Coronary artery (tissue), 2 donors: ENCODE data around the gene ANKRD10.
"Not testable (repeated sequence)": the region's sequence is repeated elsewhere in the genome, so short reads cannot be mapped to it uniquely, and the experiment has no call there.

Experiments used
- DNase-seq: peaks from one replicate; pipeline ENCODE4 v3.0.0-alpha.2; 2017; ENCODE audit warnings: low spot score
- H3K27ac ChIP-seq, 2 donors: fragments of 200-600 bp; sonication (generic); one replicate each; pipeline ENCODE4 v1.5.1; 2016 to 2019
- H3K4me3 ChIP-seq: fragments of 200-600 bp; sonication (generic); 2 replicates; pipeline ENCODE4 v1.5.1; 2016; ENCODE audit warnings: mild to moderate bottlenecking, moderate library complexity
- TF ChIP-seq, protein P1 (sequence below): fragments of 200-600 bp; sonication (generic); IDR thresholded peaks from one replicate; pipeline ENCODE4 v1.5.1; 2019; ENCODE audit warnings: antibody characterized with exemption

ANKRD10 gene

DNA sequence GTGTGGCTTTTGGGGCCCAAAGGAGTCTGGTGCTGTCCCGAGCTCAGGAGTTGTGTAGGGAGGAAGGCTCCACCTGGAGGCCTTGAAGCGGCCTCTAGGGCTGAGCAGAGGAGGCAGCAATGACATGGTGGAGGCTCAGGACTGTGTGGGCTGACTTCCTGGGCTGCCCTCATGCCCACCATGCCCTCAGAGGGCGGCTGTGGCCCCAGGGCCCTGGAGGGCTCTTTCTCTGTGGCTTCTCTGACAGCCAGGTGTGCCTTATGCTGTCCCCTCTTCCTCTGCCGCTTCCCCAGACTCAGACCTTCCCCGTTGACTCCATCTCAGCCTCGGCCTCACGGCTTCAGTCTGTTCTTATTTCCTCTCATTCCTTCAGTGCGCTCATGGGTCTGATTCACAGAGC is 35.5 kb upstream of the ANKRD10 start:
- DNase-seq, result no peak
- Histone ChIP-seq H3K4me3 (no peak overlapping the region), H3K27ac (no peak overlapping the region)
- TF ChIP-seq, protein P1, sequence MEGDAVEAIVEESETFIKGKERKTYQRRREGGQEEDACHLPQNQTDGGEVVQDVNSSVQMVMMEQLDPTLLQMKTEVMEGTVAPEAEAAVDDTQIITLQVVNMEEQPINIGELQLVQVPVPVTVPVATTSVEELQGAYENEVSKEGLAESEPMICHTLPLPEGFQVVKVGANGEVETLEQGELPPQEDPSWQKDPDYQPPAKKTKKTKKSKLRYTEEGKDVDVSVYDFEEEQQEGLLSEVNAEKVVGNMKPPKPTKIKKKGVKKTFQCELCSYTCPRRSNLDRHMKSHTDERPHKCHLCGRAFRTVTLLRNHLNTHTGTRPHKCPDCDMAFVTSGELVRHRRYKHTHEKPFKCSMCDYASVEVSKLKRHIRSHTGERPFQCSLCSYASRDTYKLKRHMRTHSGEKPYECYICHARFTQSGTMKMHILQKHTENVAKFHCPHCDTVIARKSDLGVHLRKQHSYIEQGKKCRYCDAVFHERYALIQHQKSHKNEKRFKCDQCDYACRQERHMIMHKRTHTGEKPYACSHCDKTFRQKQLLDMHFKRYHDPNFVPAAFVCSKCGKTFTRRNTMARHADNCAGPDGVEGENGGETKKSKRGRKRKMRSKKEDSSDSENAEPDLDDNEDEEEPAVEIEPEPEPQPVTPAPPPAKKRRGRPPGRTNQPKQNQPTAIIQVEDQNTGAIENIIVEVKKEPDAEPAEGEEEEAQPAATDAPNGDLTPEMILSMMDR, result no peak

DNA sequence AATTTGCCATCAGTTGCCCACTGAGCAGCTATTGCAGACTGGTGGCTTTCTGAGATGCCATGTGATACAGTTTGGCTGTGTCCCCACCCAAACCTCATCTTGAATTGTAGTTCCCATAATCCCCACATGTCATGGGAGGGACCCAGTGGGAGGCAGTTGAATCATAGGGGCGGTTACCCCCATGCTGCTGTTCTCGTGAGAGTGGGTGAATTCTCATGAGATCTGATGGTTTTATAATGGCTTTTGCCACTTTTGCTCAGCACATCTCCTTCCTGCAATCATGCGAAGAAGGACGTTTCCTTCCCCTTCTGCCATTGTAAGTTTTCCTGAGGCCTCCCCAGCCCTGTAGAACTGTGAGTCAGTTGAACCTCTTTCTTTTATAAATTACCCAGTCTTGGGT is 34.8 kb upstream of the ANKRD10 start:
- Histone ChIP-seq H3K4me3 (no peak overlapping the region), H3K27ac (no peak overlapping the region)
- DNase-seq, result no peak
- TF ChIP-seq, protein P1, result no peak

DNA sequence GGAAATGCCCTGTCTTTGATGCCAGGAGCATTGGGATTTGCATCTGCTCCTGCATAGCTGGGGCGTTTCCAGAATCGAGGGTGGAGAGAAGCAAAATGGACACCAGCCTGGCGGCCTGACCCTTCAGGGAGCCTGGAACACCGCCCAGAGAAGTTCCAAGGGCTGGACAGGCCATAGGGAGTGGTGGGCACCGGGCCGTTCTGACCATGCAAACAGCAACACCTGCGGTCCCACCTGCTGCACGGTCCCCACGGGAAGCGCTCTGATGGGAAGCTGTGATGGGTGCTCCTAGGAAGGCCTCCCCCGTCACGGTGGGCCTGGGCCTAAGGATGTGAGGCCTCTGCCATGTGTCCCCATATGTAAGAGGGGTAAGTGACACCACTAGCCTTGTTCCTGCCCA is 34.2 kb upstream of the ANKRD10 start:
- no peak for DNase-seq
- no peak overlapping the region for H3K27ac ChIP-seq
- no peak overlapping the region for H3K4me3 ChIP-seq
- TF ChIP-seq, protein P1, result no peak

DNA sequence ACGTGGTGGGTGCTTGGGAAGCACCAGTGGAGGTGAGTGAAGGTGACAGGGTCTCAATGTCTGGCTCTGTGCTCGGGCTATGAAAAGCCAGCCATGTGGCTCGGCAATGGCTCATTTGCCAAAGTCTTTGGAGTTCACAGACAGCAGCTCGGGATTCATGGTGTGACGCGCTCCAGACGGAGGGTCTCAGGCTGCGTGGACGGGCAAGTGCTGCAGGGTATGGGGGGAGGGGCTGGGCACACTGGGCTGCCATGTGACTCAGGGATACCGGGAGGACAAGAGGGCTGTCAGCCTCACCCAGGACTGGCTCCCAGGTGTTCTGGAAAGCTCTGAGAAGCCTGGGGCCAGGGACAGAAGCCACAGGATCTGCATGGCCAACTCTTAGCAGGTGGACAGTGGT is 32.5 kb upstream of the ANKRD10 start:
- DNase-seq, H3K27ac ChIP-seq, H3K4me3 ChIP-seq: not testable (repeated sequence)

DNA sequence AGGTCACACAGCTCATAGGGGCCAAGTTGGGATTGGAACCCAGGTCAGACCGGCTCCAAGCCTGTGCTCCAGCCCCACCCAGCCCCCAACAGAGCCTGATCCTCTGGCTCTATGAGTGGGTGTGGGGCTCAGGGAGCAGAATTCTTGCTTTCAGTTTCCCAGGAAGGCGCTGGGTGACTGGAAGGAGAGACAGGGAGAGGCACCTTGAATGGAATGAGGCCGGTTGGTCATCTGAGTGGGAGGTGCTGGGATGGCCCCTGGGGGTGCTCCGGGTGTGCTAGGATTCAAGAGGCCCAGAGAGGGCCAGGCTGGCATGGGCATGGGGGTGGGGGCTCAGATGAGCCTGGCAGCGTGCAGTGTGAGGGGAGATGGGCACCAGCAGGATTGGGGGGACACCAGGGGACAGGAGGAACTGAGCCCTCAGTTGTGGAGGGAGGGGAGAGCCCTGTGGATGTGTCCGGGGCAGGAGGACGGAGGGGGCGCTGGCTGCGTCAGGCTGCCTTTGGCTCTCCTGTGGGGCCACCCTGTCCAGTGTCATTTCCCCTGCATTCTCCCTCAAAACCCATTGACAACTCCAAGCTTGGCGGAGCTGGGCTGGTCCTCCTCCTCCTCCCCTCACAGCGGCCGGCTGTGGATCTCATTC is 31.2 kb upstream of the ANKRD10 start:
- DNase-seq, result no peak
- no peak overlapping the region for H3K4me3 ChIP-seq
- H3K27ac ChIP-seq, result no peak overlapping the region
- TF ChIP-seq, protein P1, result no peak

DNA sequence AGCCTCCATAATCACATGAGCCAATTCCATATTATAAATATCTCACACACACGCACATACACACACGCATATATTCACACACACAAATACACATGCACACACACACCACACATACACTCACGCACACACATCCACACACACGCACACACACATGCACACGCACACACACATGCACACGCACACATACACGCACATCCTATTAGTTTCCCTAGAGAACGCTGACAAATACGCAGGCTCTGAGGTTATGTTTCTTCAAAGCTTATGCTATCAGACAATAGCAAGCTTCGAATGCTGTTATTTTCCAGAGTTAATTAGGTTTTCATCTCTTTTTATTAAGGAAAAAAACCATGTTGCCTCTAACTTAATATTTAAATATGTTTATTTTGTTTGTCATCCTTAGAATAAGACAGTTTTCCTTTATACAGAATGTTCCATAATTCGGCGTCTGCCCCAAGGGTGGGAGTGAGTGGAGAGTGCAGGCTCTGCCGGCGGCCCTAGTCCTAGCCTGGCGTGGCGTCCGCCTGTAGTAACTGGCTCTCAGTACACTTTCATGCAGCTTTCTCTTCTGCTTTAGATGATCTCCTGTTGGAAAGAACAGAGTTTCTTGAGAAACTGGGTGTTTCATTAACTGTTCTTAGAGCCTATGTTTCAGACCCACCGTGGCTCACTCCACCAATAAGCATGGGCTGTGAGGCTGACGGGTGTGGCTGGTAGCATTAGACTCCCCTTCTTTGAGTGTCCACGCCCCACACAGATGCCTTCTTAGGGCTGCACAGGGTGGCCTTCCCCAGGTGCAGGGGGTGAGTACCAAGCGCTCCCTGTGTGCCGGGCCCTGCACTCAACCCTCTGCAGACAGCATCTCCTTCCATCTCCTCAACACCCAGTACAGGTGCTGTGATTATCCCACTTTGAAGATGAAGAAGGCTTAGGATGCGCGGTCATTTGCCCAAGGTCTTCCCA is 30.4 kb upstream of the ANKRD10 start:
- DNase-seq, result peak; percentile 11
- H3K4me3 ChIP-seq, result no peak overlapping the region
- TF ChIP-seq, protein P1, result no peak
- no peak overlapping the region for H3K27ac ChIP-seq

DNA sequence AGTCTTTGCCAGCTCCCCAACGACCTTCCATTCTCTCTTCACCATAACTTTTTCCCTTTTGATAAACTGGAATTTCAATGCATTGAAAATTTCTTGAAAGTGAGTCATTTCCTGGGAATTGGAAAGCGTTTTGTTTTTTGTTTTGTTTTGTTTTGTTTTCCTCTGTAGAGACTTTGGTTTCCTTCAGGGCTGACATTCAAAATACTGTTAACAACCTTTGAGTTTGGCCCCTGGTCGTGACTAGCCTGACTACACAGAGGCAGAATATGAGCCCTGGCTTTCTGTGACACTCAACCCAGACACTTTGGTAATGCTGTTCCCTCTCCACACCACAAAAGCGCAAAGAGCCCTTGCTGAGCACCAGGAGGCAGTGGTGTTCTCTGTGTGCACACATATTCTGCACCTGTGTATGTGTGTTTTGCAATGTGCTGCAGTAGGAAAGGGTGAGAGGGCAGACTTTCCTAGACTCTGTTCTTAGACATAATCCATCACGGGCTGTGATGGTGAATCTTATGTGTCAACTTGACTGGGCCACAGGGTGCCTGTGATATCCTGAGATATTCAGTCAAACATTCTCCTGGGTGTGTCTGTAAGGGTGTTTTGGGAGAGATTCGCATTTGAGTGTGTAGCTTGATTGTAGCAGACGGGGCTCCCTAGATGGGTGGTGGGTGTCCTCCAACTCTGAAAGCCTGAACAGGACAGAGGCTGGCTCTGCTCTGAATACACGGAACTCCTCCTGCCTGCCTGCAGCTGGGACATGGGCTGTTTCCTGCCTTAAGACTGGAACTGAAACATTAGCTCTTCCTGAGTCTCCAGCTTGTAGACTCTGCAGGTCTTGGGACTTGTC is 29.5 kb upstream of the ANKRD10 start:
- TF ChIP-seq, protein P1, result peak; percentile 44

More for the DNA sequence above, 29.5 kb upstream of the ANKRD10 start:
- Histone ChIP-seq H3K27ac (no peak overlapping the region), H3K4me3 (no peak overlapping the region)
- DNase-seq, result peak; percentile 54
